ENCODE data around the gene DBN1. TPM values are rescaled to one million over a fixed set of nuclear protein-coding genes. Genes with fewer than 3 reads are reported as not detected.
"Not testable (repeated sequence)": the region's sequence is repeated elsewhere in the genome, so short reads cannot be mapped to it uniquely, and the experiment has no call there.

DBN1 gene
- total RNA-seq, 1 experiment from 2014 or later = 195 TPM

- intact Hi-C loops (cut with micrococcal nuclease; ENCODE audit: unreplicated experiment); ATAC-seq; H3K9me3 ChIP-seq (ENCODE audit: control insufficient read depth, insufficient read depth, low read depth, low read length); H3K27me3 ChIP-seq (ENCODE audit: control insufficient read depth, insufficient read depth, low read length); H3K36me3 ChIP-seq (ENCODE audit: control insufficient read depth, insufficient read depth, low read length); DNase-seq (ENCODE audit: low read depth, low spot score); POLR2A ChIA-PET; H3K4me3 ChIP-seq (ENCODE audit: low read depth in 2 of 2, low read length in 2 of 2); BruUV-seq (replicated peaks); H3K4me1 ChIP-seq (ENCODE audit: control insufficient read depth, insufficient read depth, low read length); in situ Hi-C loops (cut with HindIII; ENCODE audit: low pct_unique_long_range_greater_than_20kb, low sequenced_read_pairs); H3K27ac ChIP-seq (ENCODE audit: low read length): not testable (repeated sequence)
- CTCF ChIA-PET = interaction anchor here (0.7 kb wide), 1 partner anchor 28 kb away, joined by 7 read pairs; no protein-coding TSS in a partner anchor
These were observed 56.4 kb downstream of the DBN1 start for GRCh38 chr5:177417081-177417480.

GRCh38 chr5:177414481-177414880, 59.0 kb downstream of the DBN1 start:
- DNase-seq (ENCODE audit: low read depth, low spot score) = no peak
- ATAC-seq = no peak
- in situ Hi-C loops (cut with HindIII; ENCODE audit: low pct_unique_long_range_greater_than_20kb, low sequenced_read_pairs) = no loop called here
- Histone ChIP-seq H3K9me3 (ENCODE audit: control insufficient read depth, insufficient read depth, low read depth, low read length) (no peaks in the 10 kb centered on the region), H3K4me1 (ENCODE audit: control insufficient read depth, insufficient read depth, low read length) (no peaks in the 10 kb centered on the region), H3K27me3 (ENCODE audit: control insufficient read depth, insufficient read depth, low read length) (no peaks in the 10 kb centered on the region), H3K36me3 (ENCODE audit: control insufficient read depth, insufficient read depth, low read length) (no peaks in the 10 kb centered on the region), H3K4me3 (ENCODE audit: low read depth in 2 of 2, low read length in 2 of 2) (no peak overlapping the region), H3K27ac (ENCODE audit: low read length) (no peak overlapping the region)
- intact Hi-C loops (cut with micrococcal nuclease; ENCODE audit: unreplicated experiment) = no loop called here
- ChIA-PET POLR2A (no interaction called here), CTCF (interaction anchor here (0.6 kb wide), 1 partner anchor 12 kb away, joined by 5 read pairs; the partner anchor contains the start of gene GRK6)
- no TSS peak for BruUV-seq (replicated peaks)
- TF ChIP-seq, protein P1, sequence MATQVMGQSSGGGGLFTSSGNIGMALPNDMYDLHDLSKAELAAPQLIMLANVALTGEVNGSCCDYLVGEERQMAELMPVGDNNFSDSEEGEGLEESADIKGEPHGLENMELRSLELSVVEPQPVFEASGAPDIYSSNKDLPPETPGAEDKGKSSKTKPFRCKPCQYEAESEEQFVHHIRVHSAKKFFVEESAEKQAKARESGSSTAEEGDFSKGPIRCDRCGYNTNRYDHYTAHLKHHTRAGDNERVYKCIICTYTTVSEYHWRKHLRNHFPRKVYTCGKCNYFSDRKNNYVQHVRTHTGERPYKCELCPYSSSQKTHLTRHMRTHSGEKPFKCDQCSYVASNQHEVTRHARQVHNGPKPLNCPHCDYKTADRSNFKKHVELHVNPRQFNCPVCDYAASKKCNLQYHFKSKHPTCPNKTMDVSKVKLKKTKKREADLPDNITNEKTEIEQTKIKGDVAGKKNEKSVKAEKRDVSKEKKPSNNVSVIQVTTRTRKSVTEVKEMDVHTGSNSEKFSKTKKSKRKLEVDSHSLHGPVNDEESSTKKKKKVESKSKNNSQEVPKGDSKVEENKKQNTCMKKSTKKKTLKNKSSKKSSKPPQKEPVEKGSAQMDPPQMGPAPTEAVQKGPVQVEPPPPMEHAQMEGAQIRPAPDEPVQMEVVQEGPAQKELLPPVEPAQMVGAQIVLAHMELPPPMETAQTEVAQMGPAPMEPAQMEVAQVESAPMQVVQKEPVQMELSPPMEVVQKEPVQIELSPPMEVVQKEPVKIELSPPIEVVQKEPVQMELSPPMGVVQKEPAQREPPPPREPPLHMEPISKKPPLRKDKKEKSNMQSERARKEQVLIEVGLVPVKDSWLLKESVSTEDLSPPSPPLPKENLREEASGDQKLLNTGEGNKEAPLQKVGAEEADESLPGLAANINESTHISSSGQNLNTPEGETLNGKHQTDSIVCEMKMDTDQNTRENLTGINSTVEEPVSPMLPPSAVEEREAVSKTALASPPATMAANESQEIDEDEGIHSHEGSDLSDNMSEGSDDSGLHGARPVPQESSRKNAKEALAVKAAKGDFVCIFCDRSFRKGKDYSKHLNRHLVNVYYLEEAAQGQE (IDR thresholded peaks at IDR 0.05; ENCODE audit: insufficient read depth in 1 of 2, low read depth in 2 of 2, low read length in 1 of 2) = no peak
- TF ChIP-seq, protein P2, sequence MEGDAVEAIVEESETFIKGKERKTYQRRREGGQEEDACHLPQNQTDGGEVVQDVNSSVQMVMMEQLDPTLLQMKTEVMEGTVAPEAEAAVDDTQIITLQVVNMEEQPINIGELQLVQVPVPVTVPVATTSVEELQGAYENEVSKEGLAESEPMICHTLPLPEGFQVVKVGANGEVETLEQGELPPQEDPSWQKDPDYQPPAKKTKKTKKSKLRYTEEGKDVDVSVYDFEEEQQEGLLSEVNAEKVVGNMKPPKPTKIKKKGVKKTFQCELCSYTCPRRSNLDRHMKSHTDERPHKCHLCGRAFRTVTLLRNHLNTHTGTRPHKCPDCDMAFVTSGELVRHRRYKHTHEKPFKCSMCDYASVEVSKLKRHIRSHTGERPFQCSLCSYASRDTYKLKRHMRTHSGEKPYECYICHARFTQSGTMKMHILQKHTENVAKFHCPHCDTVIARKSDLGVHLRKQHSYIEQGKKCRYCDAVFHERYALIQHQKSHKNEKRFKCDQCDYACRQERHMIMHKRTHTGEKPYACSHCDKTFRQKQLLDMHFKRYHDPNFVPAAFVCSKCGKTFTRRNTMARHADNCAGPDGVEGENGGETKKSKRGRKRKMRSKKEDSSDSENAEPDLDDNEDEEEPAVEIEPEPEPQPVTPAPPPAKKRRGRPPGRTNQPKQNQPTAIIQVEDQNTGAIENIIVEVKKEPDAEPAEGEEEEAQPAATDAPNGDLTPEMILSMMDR (IDR thresholded peaks at IDR 0.05) = no peak
- no peak for TF ChIP-seq TCF7L2 (IDR thresholded peaks at IDR 0.05; ENCODE audit: low read depth, low read length)
- no peak for TF ChIP-seq SIN3A (IDR thresholded peaks at IDR 0.05; ENCODE audit: borderline replicate concordance, insufficient read depth, low read depth, low read length)
- TF ChIP-seq POLR2AphosphoS5 (IDR thresholded peaks at IDR 0.05; ENCODE audit: low read depth, low read length) = no peak

DNA sequence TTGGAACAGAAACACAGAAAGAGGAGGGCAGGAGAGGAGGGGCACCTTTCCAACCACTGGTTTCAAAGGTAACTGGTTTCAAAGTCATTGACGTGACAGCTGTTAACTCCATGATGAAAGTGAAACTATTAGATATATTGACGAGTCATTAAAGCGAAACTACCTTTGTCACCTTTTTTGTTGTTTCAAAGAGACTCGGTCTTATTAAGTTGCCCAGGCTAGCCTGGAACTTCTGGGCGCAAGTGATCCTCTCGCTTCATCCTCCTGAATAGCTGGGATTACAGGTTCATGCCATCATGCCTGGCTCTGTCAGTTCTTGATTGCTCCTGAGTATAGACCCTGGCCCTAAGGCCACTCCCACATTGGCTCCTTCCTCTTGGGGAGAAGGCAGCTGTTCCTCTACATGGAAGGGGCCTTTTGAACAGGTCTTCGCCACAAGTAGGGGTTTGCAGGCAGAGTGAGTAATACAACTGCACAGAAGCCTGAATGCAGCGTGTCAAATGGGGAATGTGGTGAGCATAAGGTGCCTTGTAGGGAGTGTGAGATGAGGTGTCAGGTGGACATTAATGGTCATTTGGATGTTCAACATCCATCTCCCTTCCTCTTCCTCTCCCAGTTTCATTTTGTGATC, 60.7 kb downstream of the DBN1 start:
- H3K36me3 ChIP-seq (ENCODE audit: control insufficient read depth, insufficient read depth, low read length) = no peaks in the 10 kb centered on the region
- no peaks in the 10 kb centered on the region for H3K4me1 ChIP-seq (ENCODE audit: control insufficient read depth, insufficient read depth, low read length)
- TF ChIP-seq SIN3A (IDR thresholded peaks at IDR 0.05; ENCODE audit: borderline replicate concordance, insufficient read depth, low read depth, low read length) (no peak), TCF7L2 (IDR thresholded peaks at IDR 0.05; ENCODE audit: low read depth, low read length) (no peak), POLR2AphosphoS5 (IDR thresholded peaks at IDR 0.05; ENCODE audit: low read depth, low read length) (no peak)
- TF ChIP-seq, protein P2 (IDR thresholded peaks at IDR 0.05) = no peak
- TF ChIP-seq, protein P1 (IDR thresholded peaks at IDR 0.05; ENCODE audit: insufficient read depth in 1 of 2, low read depth in 2 of 2, low read length in 1 of 2) = no peak
- ChIA-PET POLR2A (no interaction called here), CTCF (interaction anchor here (0.7 kb wide), 1 partner anchor 109 kb away, joined by 4 read pairs; no protein-coding TSS in a partner anchor)
- intact Hi-C loops (cut with micrococcal nuclease; ENCODE audit: unreplicated experiment) = no loop called here
- no peaks in the 10 kb centered on the region for H3K9me3 ChIP-seq (ENCODE audit: control insufficient read depth, insufficient read depth, low read depth, low read length)
- H3K27ac ChIP-seq (ENCODE audit: low read length) = no peak overlapping the region
- no peak for ATAC-seq
- BruUV-seq (replicated peaks) = no TSS peak
- no peaks in the 10 kb centered on the region for H3K27me3 ChIP-seq (ENCODE audit: control insufficient read depth, insufficient read depth, low read length)
- in situ Hi-C loops (cut with HindIII; ENCODE audit: low pct_unique_long_range_greater_than_20kb, low sequenced_read_pairs) = no loop called here
- no peak for DNase-seq (ENCODE audit: low read depth, low spot score)
- no peak overlapping the region for H3K4me3 ChIP-seq (ENCODE audit: low read depth in 2 of 2, low read length in 2 of 2)
